A549 (cell line): Measurements from ENCODE around the gene MYLK.

Source experiments
- CHD4 ChIP-seq: fragments of 200-600 bp; sonication (generic); IDR thresholded peaks from 2 replicates; pipeline ENCODE4 v1.6.1; 2016; ENCODE audit warnings: antibody characterized with exemption, mild to moderate bottlenecking, borderline replicate concordance
- EP300 ChIP-seq, 2 experiments: fragments of >200 bp; sonication (Bioruptor Twin); formaldehyde crosslinking; IDR thresholded peaks; 2 replicates in 1 of 2; 3 replicates in 1 of 2; pipeline ENCODE4 v1.6.1; 2016 to 2017
- GATA3 ChIP-seq: IDR thresholded peaks from 2 replicates; pipeline ENCODE4 v1.6.1; 2012; ENCODE audit warnings: borderline replicate concordance
- TF ChIP-seq, protein P1 (sequence below): fragments of >200 bp; sonication (Bioruptor Twin); formaldehyde crosslinking; IDR thresholded peaks from 3 replicates; pipeline ENCODE4 v1.6.1; 2016

DNA sequence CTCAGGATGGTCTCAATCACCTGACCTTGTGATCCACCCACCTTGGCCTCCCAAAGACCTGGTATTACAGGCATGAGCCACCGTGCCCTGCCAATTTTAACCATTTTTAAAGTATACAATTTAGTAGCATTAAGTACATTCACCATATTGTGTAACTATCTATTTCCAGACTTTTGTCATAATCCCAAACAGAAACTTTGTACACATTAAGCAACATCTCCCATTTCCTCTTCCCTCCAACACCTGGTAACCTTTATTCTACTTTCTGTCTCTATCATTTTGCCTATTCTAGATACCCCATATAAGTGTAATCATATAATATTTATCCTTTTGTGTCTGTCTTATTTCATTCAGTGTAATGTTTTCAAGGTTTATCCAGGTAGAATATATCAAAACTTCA, 8.9 kb upstream of the MYLK start:
- TF ChIP-seq EP300 (IDR thresholded peaks at IDR 0.05) (no peak), GATA3 (no peak), CHD4 (no peak)
- TF ChIP-seq, protein P1, sequence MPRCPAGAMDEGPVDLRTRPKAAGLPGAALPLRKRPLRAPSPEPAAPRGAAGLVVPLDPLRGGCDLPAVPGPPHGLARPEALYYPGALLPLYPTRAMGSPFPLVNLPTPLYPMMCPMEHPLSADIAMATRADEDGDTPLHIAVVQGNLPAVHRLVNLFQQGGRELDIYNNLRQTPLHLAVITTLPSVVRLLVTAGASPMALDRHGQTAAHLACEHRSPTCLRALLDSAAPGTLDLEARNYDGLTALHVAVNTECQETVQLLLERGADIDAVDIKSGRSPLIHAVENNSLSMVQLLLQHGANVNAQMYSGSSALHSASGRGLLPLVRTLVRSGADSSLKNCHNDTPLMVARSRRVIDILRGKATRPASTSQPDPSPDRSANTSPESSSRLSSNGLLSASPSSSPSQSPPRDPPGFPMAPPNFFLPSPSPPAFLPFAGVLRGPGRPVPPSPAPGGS, result no peak
